Thymus (tissue), 11 donors: ENCODE results near the gene CCDC85B. TPM values are rescaled to one million over a fixed set of nuclear protein-coding genes. Genes with fewer than 3 reads are reported as not detected.

Source experiments
- DNase-seq, 9 donors: peaks; one replicate each; pipeline ENCODE4 v3.0.0-alpha.2; 2013; ENCODE audit warnings: low spot score in 9 of 9, low read depth in 6 of 9, missing footprints in 1 of 9
- H3K27ac ChIP-seq, 2 donors: one replicate each; pipeline ENCODE4 v1.5.1; 2013; ENCODE audit warnings: control low read depth in 1 of 2, low read depth in 1 of 2, low read length in 1 of 2, mild to moderate bottlenecking in 1 of 2, moderate library complexity in 1 of 2
- H3K27me3 ChIP-seq, 2 donors: one replicate each; pipeline ENCODE4 v1.5.1; 2013; ENCODE audit warnings: low read length in 1 of 2; ENCODE audit not compliant: control insufficient read depth in 2 of 2, insufficient read depth in 1 of 2
- H3K36me3 ChIP-seq, 2 donors: one replicate each; pipeline ENCODE4 v1.5.1; 2013; ENCODE audit warnings: low read length in 1 of 2, mild to moderate bottlenecking in 1 of 2, moderate library complexity in 1 of 2; ENCODE audit not compliant: control insufficient read depth in 2 of 2, insufficient read depth in 2 of 2
- H3K4me1 ChIP-seq, 2 donors: one replicate each; pipeline ENCODE4 v1.5.1; 2013; ENCODE audit warnings: low read length in 2 of 2; ENCODE audit not compliant: control insufficient read depth in 2 of 2, insufficient read depth in 2 of 2
- H3K4me3 ChIP-seq, 2 donors: one replicate each; pipeline ENCODE4 v1.5.1; 2013; ENCODE audit warnings: low read length in 2 of 2, control low read depth in 1 of 2, mild to moderate bottlenecking in 1 of 2
- H3K9me3 ChIP-seq, 2 donors: one replicate each; pipeline ENCODE4 v1.5.1; 2013; ENCODE audit warnings: low read length in 1 of 2, mild to moderate bottlenecking in 1 of 2; ENCODE audit not compliant: control insufficient read depth in 2 of 2, insufficient read depth in 1 of 2
- WGBS: extraction: QIAGEN DNeasy Blood & Tissue Kit; methylation state at CpG from one replicate; pipeline ENCODE4 v1.1.7; 2013; 5-methylcytosine and 5-hydroxymethylcytosine counted together
- polyA plus RNA-seq: library from polyadenylated mRNA; stranded (reverse); fragments of 200-250 nt; gene quantifications from one replicate; pipeline ENCODE4 v1.2.3, GENCODE V29; 2013
- total RNA-seq: library from RNA; stranded (reverse); fragments of 120-200 nt; gene quantifications from one replicate; pipeline ENCODE4 v1.2.4, GENCODE V29; 2013
- donor health status: healthy.

The CCDC85B gene
- total and polyA plus RNA-seq, 2 donors = 20.2 to 30.5 TPM

DNA sequence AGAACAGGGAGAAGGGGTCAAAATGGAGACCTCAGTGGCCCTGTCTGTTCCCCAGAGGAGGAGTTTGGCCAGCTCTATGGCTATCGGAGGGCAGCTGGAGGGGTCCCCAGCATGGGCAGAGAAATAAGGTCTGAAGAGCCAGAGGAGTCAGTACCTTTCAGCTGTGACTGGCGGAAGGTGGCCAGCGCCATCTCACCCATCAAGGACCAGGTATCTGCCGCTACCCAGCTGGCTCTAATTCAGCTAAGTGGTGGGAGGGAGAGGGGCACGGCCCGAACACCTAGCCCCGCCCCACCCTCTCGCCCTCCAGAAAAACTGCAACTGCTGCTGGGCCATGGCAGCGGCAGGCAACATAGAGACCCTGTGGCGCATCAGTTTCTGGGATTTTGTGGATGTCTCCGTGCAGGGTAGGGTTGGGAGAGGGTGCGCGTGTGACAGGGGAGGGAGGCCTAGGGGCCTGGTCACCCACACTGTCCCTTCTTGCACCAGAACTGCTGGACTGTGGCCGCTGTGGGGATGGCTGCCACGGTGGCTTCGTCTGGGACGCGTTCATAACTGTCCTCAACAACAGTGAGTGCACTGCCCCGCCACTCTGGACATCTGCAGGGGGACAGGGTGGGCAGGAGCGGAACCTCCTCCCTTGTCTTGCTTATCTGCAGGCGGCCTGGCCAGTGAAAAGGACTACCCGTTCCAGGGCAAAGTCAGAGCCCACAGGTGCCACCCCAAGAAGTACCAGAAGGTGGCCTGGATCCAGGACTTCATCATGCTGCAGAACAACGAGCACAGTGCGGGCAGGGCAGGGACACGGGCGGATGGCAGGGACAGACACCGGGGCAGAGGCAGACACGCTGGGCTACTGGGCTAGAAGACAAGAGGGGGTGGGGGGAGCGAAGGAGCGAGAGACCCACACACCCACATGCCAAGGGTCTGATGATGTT lies 8.1 kb upstream of the CCDC85B start:
- H3K4me1 ChIP-seq = peaks cover 0 to 29% of the 10 kb centered on the region in 2 donors
- H3K4me3 ChIP-seq = no peak overlapping the region
- peaks cover 26 to 50% of the 10 kb centered on the region in 2 donors for H3K36me3 ChIP-seq
- no peak overlapping the region for H3K27ac ChIP-seq
- 98% methylated on average over 30 of the region's 30 CpGs for WGBS
- no peak for DNase-seq
- peaks cover 0 to 5% of the 10 kb centered on the region in 2 donors for H3K9me3 ChIP-seq
- no peaks in the 10 kb centered on the region for H3K27me3 ChIP-seq

DNA sequence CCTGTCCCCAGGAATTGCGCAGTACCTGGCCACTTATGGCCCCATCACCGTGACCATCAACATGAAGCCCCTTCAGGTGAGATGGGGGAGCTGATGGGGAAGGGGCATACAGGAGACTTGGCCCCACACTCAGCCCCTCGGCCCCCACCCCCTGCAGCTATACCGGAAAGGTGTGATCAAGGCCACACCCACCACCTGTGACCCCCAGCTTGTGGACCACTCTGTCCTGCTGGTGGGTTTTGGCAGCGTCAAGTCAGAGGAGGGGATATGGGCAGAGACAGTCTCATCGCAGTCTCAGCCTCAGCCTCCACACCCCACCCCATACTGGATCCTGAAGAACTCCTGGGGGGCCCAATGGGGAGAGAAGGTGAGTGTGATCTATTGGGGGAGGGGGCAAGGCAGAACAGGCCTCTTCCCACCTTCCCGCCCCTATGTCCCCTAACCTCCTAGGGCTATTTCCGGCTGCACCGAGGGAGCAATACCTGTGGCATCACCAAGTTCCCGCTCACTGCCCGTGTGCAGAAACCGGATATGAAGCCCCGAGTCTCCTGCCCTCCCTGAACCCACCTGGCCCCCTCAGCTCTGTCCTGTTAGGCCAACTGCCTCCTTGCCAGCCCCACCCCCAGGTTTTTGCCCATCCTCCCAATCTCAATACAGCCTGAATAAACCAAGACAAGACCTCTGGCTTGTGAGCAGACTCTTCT lies 7.3 kb upstream of the CCDC85B start:
- Histone ChIP-seq H3K4me3 (no peak overlapping the region), H3K9me3 (peaks cover 0 to 12% of the 10 kb centered on the region in 2 donors), H3K4me1 (peaks cover 0 to 37% of the 10 kb centered on the region in 2 donors), H3K36me3 (peaks cover 26 to 50% of the 10 kb centered on the region in 2 donors), H3K27me3 (no peaks in the 10 kb centered on the region), H3K27ac (no peak overlapping the region)
- DNase-seq = no peak
- WGBS = 96% methylated on average over 13 of the region's 13 CpGs

DNA sequence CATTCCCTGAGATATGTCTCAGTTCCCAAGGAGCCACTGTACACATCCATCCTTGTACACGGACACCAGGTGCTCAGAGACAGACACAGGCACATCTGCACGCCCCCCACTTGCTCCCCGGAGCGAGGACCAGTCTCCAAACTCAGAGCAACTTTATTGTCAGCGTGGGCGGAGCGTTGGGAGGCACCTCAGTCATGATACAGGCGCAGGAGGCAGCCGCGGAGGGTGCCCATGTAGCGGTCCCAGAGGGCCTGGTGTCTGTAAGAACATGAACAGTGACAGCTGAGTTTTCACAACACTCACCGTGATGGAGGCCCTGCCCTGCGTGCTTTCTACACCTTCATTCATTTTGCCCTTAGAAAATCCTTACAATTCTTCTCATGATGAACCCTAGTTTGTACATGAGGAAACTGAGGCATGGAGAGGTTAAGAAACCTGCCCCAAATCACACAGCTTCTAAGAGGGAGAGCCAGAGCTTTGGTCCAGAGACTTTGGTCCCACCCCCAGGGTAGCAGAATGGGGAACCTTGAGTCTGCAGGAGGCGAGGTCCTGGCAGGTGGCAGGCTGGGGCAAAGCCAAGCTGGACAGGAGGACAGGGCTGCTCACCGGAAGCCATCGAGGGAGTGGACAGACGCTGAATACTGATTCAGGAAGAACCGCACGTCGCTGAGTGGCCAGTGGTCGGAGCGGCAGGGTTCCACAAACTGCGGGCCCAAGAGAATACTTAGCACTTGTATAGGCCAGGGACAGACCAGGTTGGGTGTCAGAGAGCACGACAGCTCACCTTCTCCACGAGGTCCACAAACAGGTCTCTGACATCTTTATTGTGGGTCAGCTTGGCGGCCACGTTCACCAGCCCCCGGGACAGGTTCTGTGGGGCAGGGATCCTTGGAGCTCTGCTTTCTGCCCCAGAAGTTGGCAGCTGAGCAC lies 6.4 kb upstream of the CCDC85B start:
- peaks cover 0 to 12% of the 10 kb centered on the region in 2 donors for H3K9me3 ChIP-seq
- H3K36me3 ChIP-seq = peaks cover 26 to 50% of the 10 kb centered on the region in 2 donors
- H3K4me3 ChIP-seq = no peak overlapping the region
- no peak for DNase-seq
- H3K4me1 ChIP-seq = peaks cover under 1 to 42% of the 10 kb centered on the region in 2 donors
- WGBS = 95% methylated on average over 28 of the region's 28 CpGs
- no peak overlapping the region for H3K27ac ChIP-seq
- no peaks in the 10 kb centered on the region for H3K27me3 ChIP-seq

DNA sequence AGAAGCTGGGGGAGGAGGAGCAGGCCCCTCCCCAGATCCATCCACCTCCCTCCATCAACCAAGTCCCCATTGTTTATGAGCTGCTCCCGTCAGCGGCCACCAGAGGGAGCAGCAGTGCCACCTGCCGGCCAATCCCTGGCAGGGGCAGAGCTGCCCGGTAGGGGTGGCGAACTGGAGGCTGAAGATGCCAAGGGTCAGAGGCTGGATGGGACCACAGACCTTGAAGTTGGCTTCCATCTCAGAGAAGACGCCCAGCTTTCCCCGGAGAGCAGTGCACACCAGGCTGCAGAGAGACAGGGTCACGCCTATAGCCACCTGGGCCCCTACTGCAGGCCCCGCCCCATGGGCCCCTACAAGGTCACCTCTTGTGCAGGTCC lies 5.8 kb upstream of the CCDC85B start:
- WGBS = 29% methylated on average over 9 of the region's 9 CpGs
- Histone ChIP-seq H3K36me3 (peaks cover 26 to 50% of the 10 kb centered on the region in 2 donors), H3K27me3 (no peaks in the 10 kb centered on the region), H3K4me1 (peaks cover 7 to 42% of the 10 kb centered on the region in 2 donors), H3K4me3 (no peak overlapping the region), H3K9me3 (peaks cover 0 to 12% of the 10 kb centered on the region in 2 donors), H3K27ac (no peak overlapping the region)
- peak in 4 of 9 donors; percentile 76 to 85 (median 80) for DNase-seq

DNA sequence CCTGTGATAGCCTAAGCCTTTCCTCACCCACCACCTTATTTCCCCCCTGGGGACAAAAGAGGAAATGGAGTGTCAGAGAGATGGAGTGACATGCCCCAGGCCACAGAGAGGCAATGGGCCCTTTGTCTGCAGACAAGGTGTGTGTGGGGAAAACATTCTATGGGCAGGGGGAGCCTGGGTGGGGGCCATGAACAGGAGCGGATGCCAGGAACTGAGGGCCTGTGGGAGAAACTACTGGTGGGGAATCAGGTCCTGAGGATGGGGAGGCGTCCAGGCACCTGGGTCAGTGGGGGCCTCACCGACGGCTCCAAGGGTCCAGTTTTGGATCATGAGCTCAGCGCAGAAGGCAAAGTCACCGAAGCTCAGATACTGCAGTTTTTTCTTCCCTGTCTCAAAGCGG lies 5.2 kb upstream of the CCDC85B start:
- DNase-seq = no peak
- H3K27me3 ChIP-seq = no peaks in the 10 kb centered on the region
- 97% methylated on average over 7 of the region's 7 CpGs for WGBS
- H3K27ac ChIP-seq = no peak overlapping the region
- H3K9me3 ChIP-seq = peaks cover 0 to 12% of the 10 kb centered on the region in 2 donors
- H3K4me1 ChIP-seq = peaks cover 11 to 44% of the 10 kb centered on the region in 2 donors
- H3K36me3 ChIP-seq = peaks cover 26 to 50% of the 10 kb centered on the region in 2 donors
- H3K4me3 ChIP-seq = no peak overlapping the region

DNA sequence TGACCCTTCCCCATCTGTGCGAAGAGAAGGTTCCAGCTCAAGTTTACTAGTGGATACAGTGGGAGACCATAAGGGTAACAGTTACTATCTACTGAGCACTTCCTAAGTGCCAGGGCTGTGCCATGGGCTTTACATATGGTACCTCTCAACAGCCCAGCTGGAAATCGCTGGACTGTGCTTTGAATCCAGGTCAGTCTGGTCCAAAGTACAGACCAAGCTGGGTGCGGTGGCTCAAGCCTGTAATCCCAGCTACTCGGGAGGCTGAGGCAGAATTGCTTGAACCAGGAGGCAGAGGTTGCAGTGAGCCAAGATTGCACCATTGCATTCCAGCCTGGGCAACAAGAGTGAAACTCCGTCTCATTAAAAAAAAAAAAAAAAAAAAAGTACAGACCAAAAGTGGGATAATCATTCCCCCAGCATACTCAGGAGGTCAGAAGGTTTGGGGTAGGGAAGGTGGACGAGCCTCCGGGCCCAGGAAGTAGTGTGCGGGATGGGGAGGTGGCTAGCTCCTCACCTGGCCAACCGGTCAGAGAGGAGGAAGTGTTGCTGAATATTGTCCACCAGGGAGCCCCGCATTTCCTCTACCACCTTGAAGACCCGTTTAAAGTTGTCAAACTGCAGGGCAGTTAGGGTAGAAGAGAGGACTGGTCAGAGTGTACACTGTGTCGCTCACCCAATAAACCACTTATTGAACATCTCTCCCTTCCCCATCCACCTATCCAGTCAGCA lies 4.5 kb upstream of the CCDC85B start:
- H3K27me3 ChIP-seq = no peaks in the 10 kb centered on the region
- DNase-seq = no peak
- WGBS = 95% methylated on average over 12 of the region's 12 CpGs
- no peak overlapping the region for H3K27ac ChIP-seq
- no peak overlapping the region for H3K4me3 ChIP-seq
- peaks cover 12 to 43% of the 10 kb centered on the region in 2 donors for H3K4me1 ChIP-seq
- H3K9me3 ChIP-seq = peaks cover 0 to 7% of the 10 kb centered on the region in 2 donors
- H3K36me3 ChIP-seq = peaks cover 26 to 50% of the 10 kb centered on the region in 2 donors

DNA sequence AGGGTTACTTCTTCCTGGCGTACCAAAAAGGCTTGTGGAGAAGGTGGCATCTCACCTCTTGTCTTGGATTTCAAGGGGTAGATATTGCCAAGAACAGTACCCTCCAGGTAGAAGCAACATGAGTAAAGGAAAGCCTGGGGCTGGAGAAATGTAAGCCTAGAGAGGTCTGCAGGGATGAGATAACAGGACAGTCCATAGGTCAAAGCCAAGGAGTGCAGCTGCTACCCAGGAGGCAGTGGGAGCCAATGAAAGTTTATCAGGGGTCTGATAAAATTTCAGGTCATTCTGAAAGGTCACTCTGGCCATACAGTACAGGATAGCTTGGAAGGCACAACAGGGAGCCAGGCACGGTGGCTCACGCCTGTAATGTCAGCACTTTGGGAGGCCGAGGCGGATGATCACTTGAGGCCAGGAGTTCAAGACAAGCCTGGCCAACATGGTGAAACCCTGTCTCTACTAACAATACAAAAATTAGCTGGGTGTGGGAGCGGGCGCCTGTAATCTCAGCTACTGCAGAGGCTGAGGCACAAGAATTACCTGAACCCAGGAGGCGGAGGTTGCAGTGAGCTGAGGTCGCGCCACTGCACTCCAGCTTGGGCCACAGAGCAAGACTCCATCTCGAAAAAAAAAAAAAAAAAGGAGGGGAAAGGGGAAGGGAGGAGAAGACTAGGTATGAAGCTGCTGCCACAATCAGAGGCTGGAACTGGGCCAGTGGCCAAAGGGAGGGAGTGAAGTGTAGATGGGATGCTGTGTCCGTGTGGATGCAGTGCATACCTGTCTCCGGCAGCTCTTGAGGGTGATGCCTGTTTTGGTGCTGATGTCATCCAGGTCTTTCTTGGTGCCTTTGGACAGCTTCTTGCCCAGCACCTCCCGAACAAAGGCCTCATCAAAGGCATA lies 3.4 kb upstream of the CCDC85B start:
- no peak for DNase-seq
- H3K4me3 ChIP-seq = peak overlapping the region in 1 of 2 donors; percentile 90
- H3K36me3 ChIP-seq = peaks cover 26 to 47% of the 10 kb centered on the region in 2 donors
- peaks cover 19 to 49% of the 10 kb centered on the region in 2 donors for H3K4me1 ChIP-seq
- H3K27ac ChIP-seq = no peak overlapping the region
- H3K27me3 ChIP-seq = no peaks in the 10 kb centered on the region
- WGBS = 95% methylated on average over 14 of the region's 14 CpGs
- H3K9me3 ChIP-seq = peaks cover 0 to 7% of the 10 kb centered on the region in 2 donors
